Inflammatory macrophage treated with lipopolysaccharide for 1 hour (primary cell): ENCODE measurements around the gene RIMBP3B.
"Not testable (repeated sequence)": the region's sequence is repeated elsewhere in the genome, so short reads cannot be mapped to it uniquely, and the experiment has no call there.

ENCODE experiments used
- DNase-seq, 2 donors: peaks; one replicate each; pipeline ENCODE4 v3.0.0-alpha.2; 2020 to 2022

Gene RIMBP3B

DNA sequence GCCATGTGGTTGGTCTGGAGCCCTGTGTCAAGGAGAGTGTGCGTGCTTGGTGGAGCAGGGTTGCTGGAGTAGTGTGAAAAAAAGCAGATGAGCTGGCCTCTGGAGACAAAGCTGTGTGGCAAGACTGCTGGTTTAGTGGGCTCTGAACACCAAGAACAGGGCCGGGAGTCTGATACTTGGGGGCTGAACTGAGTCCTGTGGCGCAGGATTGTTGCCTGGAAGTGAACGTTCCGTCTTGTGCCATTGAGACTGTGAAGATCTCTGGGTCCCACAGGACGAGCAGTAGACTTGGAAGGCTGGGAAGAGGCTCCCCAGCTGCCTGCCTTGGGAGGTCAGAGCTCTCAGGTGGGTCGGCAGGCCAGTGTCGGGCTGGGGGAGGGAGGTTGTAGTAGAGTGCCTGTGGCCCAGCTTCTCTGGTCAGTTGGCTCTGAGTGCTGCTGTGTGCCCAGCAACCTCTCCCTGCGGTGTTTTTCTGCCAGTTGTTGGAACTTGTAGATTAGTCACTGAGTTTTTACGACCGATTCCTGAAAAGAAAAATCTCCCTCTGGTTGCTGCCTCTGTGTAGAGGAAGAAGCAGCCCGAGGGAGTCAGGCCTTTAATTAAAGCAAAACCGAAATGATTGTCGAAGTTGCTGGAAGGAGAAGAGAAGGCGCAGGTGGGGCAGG, 35.6 kb downstream of the RIMBP3B start:
- not testable (repeated sequence) for DNase-seq

DNA sequence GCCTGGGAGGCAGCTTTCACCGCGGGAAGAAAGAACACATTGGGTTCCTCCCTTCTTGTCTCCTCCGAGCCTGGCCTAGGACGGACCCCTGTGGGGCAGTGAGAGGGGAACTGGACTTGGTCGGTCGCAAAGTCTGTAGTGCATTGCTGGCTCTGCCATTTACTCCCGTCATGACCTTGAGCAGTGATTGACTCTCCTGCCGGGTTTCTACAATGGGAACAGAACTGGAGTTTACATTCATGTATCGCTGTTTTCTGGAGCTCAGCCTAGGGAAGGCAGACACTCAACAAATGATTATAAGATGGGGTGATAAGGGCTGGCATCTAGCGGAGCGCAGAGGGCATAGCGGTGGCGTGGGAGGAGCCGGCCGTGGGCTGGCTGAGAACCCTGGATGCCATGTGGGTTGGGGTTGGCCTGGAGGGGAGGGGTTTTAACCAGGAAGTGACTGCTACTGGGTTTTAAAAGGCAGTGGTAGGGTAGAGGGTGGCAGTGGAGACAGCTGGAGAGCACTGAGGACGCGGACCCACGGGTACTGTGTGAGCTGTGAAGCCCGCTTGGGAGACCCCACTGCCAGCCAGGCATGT, 36.7 kb downstream of the RIMBP3B start:
- DNase-seq: not testable (repeated sequence)

DNA sequence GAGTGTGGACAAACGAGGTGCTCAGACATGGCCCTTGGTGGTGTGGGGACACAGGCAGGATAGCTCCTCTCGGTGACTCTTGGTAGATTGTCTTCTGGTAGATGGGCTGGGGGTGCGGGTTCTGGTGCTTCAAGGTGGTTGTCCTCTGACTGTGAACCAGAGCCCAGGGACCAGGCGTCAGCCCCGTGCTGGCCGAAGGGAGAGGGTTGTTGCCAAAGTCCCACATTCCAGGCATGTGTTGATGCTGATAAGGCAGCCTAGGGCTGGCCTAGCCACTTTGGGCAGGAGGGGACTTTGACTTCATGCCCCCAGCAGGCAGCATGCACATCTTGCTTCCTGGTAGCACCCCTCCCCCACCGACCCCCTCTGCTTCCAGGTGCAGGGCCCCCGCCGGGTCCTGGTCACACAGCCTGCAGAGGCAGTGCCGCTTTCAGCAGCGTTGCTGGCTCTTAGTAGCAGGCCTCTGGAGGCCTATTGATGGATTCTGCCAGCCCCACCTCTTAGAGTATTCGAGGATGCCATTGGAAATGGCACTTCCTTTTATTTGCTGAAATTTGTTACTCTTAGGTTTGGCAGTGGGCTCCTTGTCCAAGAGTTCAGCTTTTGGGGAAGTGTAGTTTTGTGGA, 40.6 kb downstream of the RIMBP3B start:
- not testable (repeated sequence) for DNase-seq

DNA sequence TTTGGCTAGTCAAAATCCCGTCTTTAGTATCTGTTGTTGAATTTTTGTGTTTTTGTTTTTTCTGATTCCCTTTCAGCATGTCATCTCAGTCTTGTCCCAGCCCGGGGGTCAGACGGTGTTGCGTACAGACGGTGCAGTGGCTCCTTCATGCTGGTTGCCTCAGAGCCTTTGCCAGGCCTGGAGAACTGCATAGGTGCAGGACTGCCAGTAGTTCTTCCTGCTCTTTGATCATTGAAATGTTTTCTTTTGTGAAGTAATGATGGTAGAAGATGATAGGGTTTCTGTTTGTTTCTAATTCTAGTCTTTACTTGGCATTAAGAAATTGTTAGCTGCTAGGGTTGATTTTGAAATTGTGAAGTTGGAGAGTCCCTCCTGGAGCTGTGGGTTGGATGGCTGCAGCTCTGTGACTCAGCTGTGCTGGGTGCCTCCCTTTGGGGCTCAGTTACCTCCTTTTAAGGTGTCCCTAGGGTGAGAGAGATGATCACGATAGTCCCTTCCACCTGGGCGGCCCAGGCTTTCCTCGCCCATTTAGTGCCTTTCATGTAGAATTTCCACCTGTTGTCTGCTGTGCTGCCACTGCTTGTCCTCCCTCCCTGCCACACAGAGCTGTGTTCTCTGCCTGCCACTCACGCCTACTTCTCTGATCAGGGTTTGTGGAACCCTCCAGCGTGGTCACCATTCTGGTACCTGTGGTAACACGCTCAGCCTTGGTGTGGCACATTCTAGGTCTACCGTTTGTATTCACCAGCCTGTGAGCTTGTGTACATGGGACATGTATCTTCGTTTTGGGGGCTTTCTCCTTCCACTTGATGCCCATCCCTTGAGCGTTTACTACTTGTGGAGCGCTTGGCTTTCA, 51.1 kb downstream of the RIMBP3B start:
- not testable (repeated sequence) for DNase-seq

DNA sequence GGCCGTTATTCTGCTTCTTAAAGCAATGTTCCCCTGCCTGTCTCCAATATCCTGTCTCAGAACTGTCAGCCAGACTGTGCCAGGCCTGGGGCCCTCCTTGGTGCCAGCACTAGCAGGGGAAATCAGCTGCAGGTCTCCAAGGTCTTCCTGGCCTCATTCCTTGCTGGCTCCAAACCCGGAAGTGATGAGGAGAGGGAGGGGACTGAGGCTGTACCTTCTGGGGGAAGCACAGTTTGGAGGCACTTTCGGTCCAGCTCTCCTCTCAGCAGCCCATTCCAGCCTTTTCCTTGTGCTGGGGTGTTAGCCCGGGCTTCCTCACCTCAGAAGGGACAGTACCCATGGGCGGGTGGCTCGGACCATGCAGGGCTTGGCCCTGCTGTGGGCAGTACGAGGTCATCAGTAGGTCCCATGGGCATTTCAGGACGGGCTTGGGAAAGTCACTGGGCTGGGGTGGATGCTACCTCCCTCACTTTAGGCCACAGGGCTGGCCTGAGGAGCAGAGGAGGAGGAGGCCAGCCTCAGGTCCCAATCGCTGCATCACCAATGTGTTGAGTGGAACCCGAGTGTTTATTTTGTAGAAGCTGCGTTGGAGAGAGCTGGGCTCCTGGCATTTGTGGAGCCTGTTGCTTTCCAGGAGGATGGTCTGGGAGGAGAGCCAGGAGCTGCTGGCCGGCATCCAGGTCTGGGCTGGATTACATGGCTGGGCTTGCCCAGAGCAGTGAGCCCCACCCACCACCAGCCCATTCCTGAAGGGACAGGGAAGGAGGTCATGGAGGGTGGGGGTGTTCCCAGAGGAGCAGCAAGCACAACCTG, 52.7 kb downstream of the RIMBP3B start:
- not testable (repeated sequence) for DNase-seq

DNA sequence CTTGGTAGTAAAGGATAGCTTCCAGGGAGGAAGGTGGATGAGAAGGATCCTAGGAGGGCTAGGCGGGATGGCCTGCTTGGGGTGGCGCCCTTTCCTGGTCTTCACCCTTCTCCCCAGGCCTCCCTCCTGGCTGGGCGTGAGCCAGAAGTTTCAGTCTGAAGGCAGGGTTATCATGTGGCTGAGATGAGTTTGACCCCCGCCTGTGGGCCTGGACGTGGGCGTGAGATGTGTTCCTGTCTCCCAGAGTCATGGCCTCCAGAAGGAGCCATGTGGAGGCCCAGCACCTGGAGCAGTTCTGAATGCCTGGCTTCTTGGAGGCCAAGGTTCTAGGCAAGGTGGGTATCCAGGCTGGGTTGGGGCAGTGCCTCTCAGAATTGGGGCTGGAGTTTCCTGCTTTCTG, 54.5 kb downstream of the RIMBP3B start:
- not testable (repeated sequence) for DNase-seq
